Naive thymus-derived CD8-positive, alpha-beta T cell (primary cell): ENCODE measurements around the gene RANGAP1. TPM values are rescaled to one million over a fixed set of nuclear protein-coding genes. Genes with fewer than 3 reads are reported as not detected.
"Not testable (repeated sequence)": the region's sequence is repeated elsewhere in the genome, so short reads cannot be mapped to it uniquely, and the experiment has no call there.

ENCODE experiments used
- ATAC-seq, 2 donors: fragments of 150-1000 bp; cut with Tn5 transposase in 1 of 2; sonication (Bioruptor Pico), chemical (Tn5 transposase) in 1 of 2; 1 replicate in 1 of 2; 2 replicates in 1 of 2; pipeline ENCODE4 v1.10.0; 2021; ENCODE audit warnings: mild to moderate bottlenecking in 2 of 2, moderate library complexity in 2 of 2
- POLR2A ChIA-PET: fragments of 350-600 bp; sonication (Branson Sonifier 250); formaldehyde crosslinking; loops from one replicate; lab custom pipeline; 2021; ENCODE audit warnings: antibody characterized with exemption; lab: Charles Lee
- DNase-seq, 10 donors: peaks; one replicate each; pipeline versions ENCODE4 v3.0.0 to v3.0.0-alpha.2; 2020 to 2022
- H3K27ac Mint-ChIP-seq, 10 donors: one replicate each; pipeline ENCODE4 v1.8.0; 2020 to 2022; ENCODE audit warnings: mild to moderate bottlenecking in 10 of 10, mixed read lengths in 10 of 10, moderate library complexity in 4 of 10, inconsistent platforms in 1 of 10
- H3K27me3 Mint-ChIP-seq, 5 donors: one replicate each; pipeline ENCODE4 v1.8.0; 2021 to 2022; ENCODE audit warnings: mixed read lengths in 5 of 5
- H3K36me3 Mint-ChIP-seq, 3 donors: one replicate each; pipeline ENCODE4 v1.8.0; 2020 to 2022; ENCODE audit warnings: mixed read lengths in 3 of 3, mild to moderate bottlenecking in 2 of 3, inconsistent platforms in 1 of 3
- H3K4me1 Mint-ChIP-seq, 4 donors: one replicate each; pipeline ENCODE4 v1.8.0; 2021 to 2022; ENCODE audit warnings: mixed read lengths in 4 of 4
- H3K4me3 Mint-ChIP-seq, 10 donors: one replicate each; pipeline ENCODE4 v1.8.0; 2020 to 2022; ENCODE audit warnings: mild to moderate bottlenecking in 10 of 10, mixed read lengths in 10 of 10, moderate library complexity in 6 of 10, inconsistent platforms in 1 of 10
- H3K9me3 Mint-ChIP-seq, 9 donors: one replicate each; pipeline ENCODE4 v1.8.0; 2020 to 2022; ENCODE audit warnings: mixed read lengths in 9 of 9, mild to moderate bottlenecking in 3 of 9, inconsistent platforms in 1 of 9, moderate library complexity in 1 of 9
- polyA plus RNA-seq, 3 donors: library from polyadenylated mRNA; unstranded; fragments of 300-500 nt; fragmentation: Illumina TruSeq; gene quantifications; one replicate each; pipeline ENCODE4 v1.2.3, GENCODE V29; 2021
- total RNA-seq, 8 experiments: library from RNA in 2 of 8; stranded (reverse) in 2 of 8; gene quantifications; one replicate each; pipeline ENCODE4 v1.2.3 and lab custom pipeline; 2021 to 2026

The RANGAP1 gene
- total and polyA plus RNA-seq, 5 experiments from 2014 or later, result 18.9 to 86.6 (median 30.1) TPM

- POLR2A ChIA-PET, result no interaction called here
- Mint-ChIP-seq H3K4me3 (no peak overlapping the region), H3K9me3 (no peaks in the 10 kb centered on the region), H3K27me3 (no peaks in the 10 kb centered on the region), H3K4me1 (peaks cover 0 to 6% (median 4%) of the 10 kb centered on the region in 4 donors), H3K36me3 (peaks cover 0 to 83% (median 6%) of the 10 kb centered on the region in 3 donors), H3K27ac (peak overlapping the region in 1 of 10 donors; percentile 15)
- ATAC-seq (no peak), DNase-seq (no peak)
Observed at GRCh38 chr22:41267958-41268357, 18.0 kb downstream of the RANGAP1 start.

- Mint-ChIP-seq H3K27me3 (no peaks in the 10 kb centered on the region), H3K36me3 (peaks cover 0 to 84% (median 8%) of the 10 kb centered on the region in 3 donors), H3K4me1 (peaks cover 0 to 6% (median 5%) of the 10 kb centered on the region in 4 donors), H3K27ac (peak overlapping the region in 1 of 10 donors; percentile 80), H3K9me3 (no peaks in the 10 kb centered on the region), H3K4me3 (no peak overlapping the region)
- POLR2A ChIA-PET, result no interaction called here
- DNase-seq (no peak), ATAC-seq (no peak)
Observed at GRCh38 chr22:41264408-41264941, 21.5 kb downstream of the RANGAP1 start.

GRCh38 chr22:41263704-41264103 is 22.3 kb downstream of the RANGAP1 start:
- H3K36me3 Mint-ChIP-seq, result peaks cover 0 to 86% (median 10%) of the 10 kb centered on the region in 3 donors
- H3K27ac Mint-ChIP-seq, result no peak overlapping the region
- no peak for DNase-seq
- H3K27me3 Mint-ChIP-seq, result no peaks in the 10 kb centered on the region
- no peak for ATAC-seq
- POLR2A ChIA-PET, result interaction anchor here (0.7 kb wide), 1 partner anchor 14 kb away, joined by 3 read pairs; no protein-coding TSS in a partner anchor
- no peaks in the 10 kb centered on the region for H3K9me3 Mint-ChIP-seq
- H3K4me3 Mint-ChIP-seq, result peak overlapping the region in 1 of 10 donors; percentile 3
- peaks cover 0 to 6% (median 4%) of the 10 kb centered on the region in 4 donors for H3K4me1 Mint-ChIP-seq

- H3K27ac Mint-ChIP-seq, result peak overlapping the region in 2 of 10 donors; percentile 57 to 61
- ATAC-seq (no peak), DNase-seq (no peak)
- POLR2A ChIA-PET, result interaction anchor here (0.6 kb wide), 1 partner anchor 1162 kb away, joined by 3 read pairs; no protein-coding TSS in a partner anchor
- no peaks in the 10 kb centered on the region for H3K9me3 Mint-ChIP-seq
- no peaks in the 10 kb centered on the region for H3K27me3 Mint-ChIP-seq
- peaks cover 0 to 82% (median 12%) of the 10 kb centered on the region in 3 donors for H3K36me3 Mint-ChIP-seq
- no peak overlapping the region for H3K4me3 Mint-ChIP-seq
- H3K4me1 Mint-ChIP-seq, result peaks cover 0 to 6% (median 4%) of the 10 kb centered on the region in 4 donors
Observed at GRCh38 chr22:41262250-41262765, 23.7 kb downstream of the RANGAP1 start.

GRCh38 chr22:41261541-41262249 is 24.3 kb downstream of the RANGAP1 start:
- no peak for ATAC-seq
- no peaks in the 10 kb centered on the region for H3K9me3 Mint-ChIP-seq
- POLR2A ChIA-PET, result interaction anchor here (0.6 kb wide), 1 partner anchor 1163 kb away, joined by 3 read pairs; no protein-coding TSS in a partner anchor
- DNase-seq, result no peak
- H3K36me3 Mint-ChIP-seq, result peaks cover 0 to 82% (median 13%) of the 10 kb centered on the region in 3 donors
- H3K27ac Mint-ChIP-seq, result peak overlapping the region in 2 of 10 donors; percentile 57 to 61
- H3K4me3 Mint-ChIP-seq, result no peak overlapping the region
- no peaks in the 10 kb centered on the region for H3K27me3 Mint-ChIP-seq
- H3K4me1 Mint-ChIP-seq, result peaks cover 0 to 6% (median 4%) of the 10 kb centered on the region in 4 donors

GRCh38 chr22:41260871-41261270 is 25.1 kb downstream of the RANGAP1 start:
- DNase-seq, result no peak
- Mint-ChIP-seq H3K27me3 (no peaks in the 10 kb centered on the region), H3K4me1 (peaks cover 0 to 6% (median 4%) of the 10 kb centered on the region in 4 donors), H3K36me3 (peaks cover 0 to 82% (median 11%) of the 10 kb centered on the region in 3 donors), H3K4me3 (no peak overlapping the region), H3K27ac (peak overlapping the region in 1 of 10 donors; percentile 15), H3K9me3 (no peaks in the 10 kb centered on the region)
- POLR2A ChIA-PET, result no interaction called here
- no peak for ATAC-seq

GRCh38 chr22:41259756-41260155 is 26.2 kb downstream of the RANGAP1 start:
- not testable (repeated sequence) for H3K27ac Mint-ChIP-seq, ATAC-seq, H3K4me3 Mint-ChIP-seq, H3K9me3 Mint-ChIP-seq, H3K4me1 Mint-ChIP-seq, DNase-seq, H3K27me3 Mint-ChIP-seq
- peaks cover 0 to 87% (median 13%) of the 10 kb centered on the region in 3 donors for H3K36me3 Mint-ChIP-seq
- POLR2A ChIA-PET, result interaction anchor here (0.6 kb wide), 1 partner anchor 16 kb away, joined by 7 read pairs; no protein-coding TSS in a partner anchor

GRCh38 chr22:41257696-41258095 is 28.3 kb downstream of the RANGAP1 start:
- no peak overlapping the region for H3K4me3 Mint-ChIP-seq
- DNase-seq, result no peak
- no peaks in the 10 kb centered on the region for H3K27me3 Mint-ChIP-seq
- peaks cover 0 to 89% (median 12%) of the 10 kb centered on the region in 3 donors for H3K36me3 Mint-ChIP-seq
- POLR2A ChIA-PET, result interaction anchor here (1.4 kb wide), 1 partner anchor 21 kb away, joined by 5 read pairs; no protein-coding TSS in a partner anchor
- H3K27ac Mint-ChIP-seq, result no peak overlapping the region
- H3K4me1 Mint-ChIP-seq, result peaks cover 0 to 4% (median 0%) of the 10 kb centered on the region in 4 donors
- no peaks in the 10 kb centered on the region for H3K9me3 Mint-ChIP-seq
- ATAC-seq, result no peak

- POLR2A ChIA-PET, result interaction anchor here (1.4 kb wide), 1 partner anchor 19 kb away, joined by 5 read pairs; no protein-coding TSS in a partner anchor
- peak overlapping the region in 5 of 10 donors; percentile 20 to 67 (median 53) for H3K27ac Mint-ChIP-seq
Observed at GRCh38 chr22:41256254-41257253, 29.4 kb downstream of the RANGAP1 start.

GRCh38 chr22:41254230-41254629 is 31.8 kb downstream of the RANGAP1 start:
- Mint-ChIP-seq H3K9me3 (no peaks in the 10 kb centered on the region), H3K27me3 (no peaks in the 10 kb centered on the region), H3K27ac (peak overlapping the region in 3 of 10 donors; percentile 20 to 62 (median 44)), H3K4me3 (no peak overlapping the region), H3K4me1 (peaks cover 0 to 2% (median 0%) of the 10 kb centered on the region in 4 donors), H3K36me3 (peaks cover 0 to 89% (median 14%) of the 10 kb centered on the region in 3 donors)
- DNase-seq, result no peak
- POLR2A ChIA-PET, result interaction anchor here (0.7 kb wide), 1 partner anchor 166 kb away, joined by 5 read pairs; no protein-coding TSS in a partner anchor
- no peak for ATAC-seq

More at GRCh38 chr22:41256254-41257253, 29.4 kb downstream of the RANGAP1 start:
- Mint-ChIP-seq H3K27me3 (no peaks in the 10 kb centered on the region), H3K4me1 (peaks cover 0 to 2% (median 0%) of the 10 kb centered on the region in 4 donors), H3K9me3 (no peaks in the 10 kb centered on the region), H3K4me3 (no peak overlapping the region), H3K36me3 (peaks cover 0 to 88% (median 12%) of the 10 kb centered on the region in 3 donors)
- DNase-seq, result no peak
- no peak for ATAC-seq

- H3K9me3 Mint-ChIP-seq, result no peaks in the 10 kb centered on the region
- no peak for ATAC-seq
- H3K36me3 Mint-ChIP-seq, result peaks cover 0 to 89% (median 14%) of the 10 kb centered on the region in 3 donors
- POLR2A ChIA-PET, result no interaction called here
- DNase-seq, result no peak
- H3K4me1 Mint-ChIP-seq, result no peaks in the 10 kb centered on the region
- no peak overlapping the region for H3K27ac Mint-ChIP-seq
- no peaks in the 10 kb centered on the region for H3K27me3 Mint-ChIP-seq
- H3K4me3 Mint-ChIP-seq, result no peak overlapping the region
Observed at GRCh38 chr22:41252365-41252764, 33.6 kb downstream of the RANGAP1 start.
